HL-60 (cell line): Measurements from ENCODE around the gene TBC1D5.
A peak's percentile ranks its signal among the peaks of the same experiment; 100 is the strongest.

Source experiments
- DNase-seq, 2 experiments: peaks; one replicate each; pipeline ENCODE4 v3.0.0-alpha.2; 2010 to 2020; ENCODE audit warnings: low read depth in 1 of 2, low spot score in 1 of 2
- H3K27ac ChIP-seq: fragments of 250-450 bp; sonication (Bioruptor Pico); replicated peaks from 2 replicates; pipeline ENCODE4 v1.5.1; 2020; ENCODE audit warnings: mild to moderate bottlenecking, moderate library complexity
- H3K27me3 ChIP-seq: fragments of 250-450 bp; sonication (Bioruptor Pico); 2 replicates; pipeline ENCODE4 v1.5.1; 2021; ENCODE audit warnings: mild to moderate bottlenecking, moderate library complexity; ENCODE audit not compliant: insufficient read depth, poor library complexity, severe bottlenecking
- H3K4me3 ChIP-seq: replicated peaks from 2 replicates; pipeline ENCODE4 v1.5.1; 2011; ENCODE audit warnings: mild to moderate bottlenecking, control low read depth, low read length; ENCODE audit not compliant: insufficient read depth
- CTCF ChIP-seq: IDR thresholded peaks from one replicate; pipeline ENCODE4 v1.5.1; 2011; ENCODE audit warnings: low read length, control low read depth, inconsistent platforms; ENCODE audit not compliant: insufficient read depth
- GABPA ChIP-seq: IDR thresholded peaks from 2 replicates; pipeline ENCODE4 v1.6.1; 2012; ENCODE audit warnings: low read depth
- POLR2AphosphoS5 ChIP-seq: IDR thresholded peaks from 2 replicates; pipeline ENCODE4 v1.6.1; 2012; ENCODE audit warnings: low read depth
- REST ChIP-seq: IDR thresholded peaks from 2 replicates; pipeline ENCODE4 v1.6.1; 2012; ENCODE audit warnings: low read depth; ENCODE audit not compliant: insufficient replicate concordance
- SPI1 ChIP-seq: IDR thresholded peaks from 2 replicates; pipeline ENCODE4 v1.6.1; 2012; ENCODE audit warnings: low read depth, mild to moderate bottlenecking, borderline replicate concordance

Gene TBC1D5

GRCh38 chr3:17583530-17583929 is 158.9 kb downstream of the TBC1D5 start:
- Histone ChIP-seq H3K27ac (no peak overlapping the region), H3K4me3 (no peak overlapping the region), H3K27me3 (no peaks in the 10 kb centered on the region)
- peak; percentile 4 to 71 for DNase-seq
- TF ChIP-seq REST (no peak), CTCF (no peak), POLR2AphosphoS5 (no peak), GABPA (no peak), SPI1 (no peak)

GRCh38 chr3:17581421-17582080 is 160.9 kb downstream of the TBC1D5 start:
- Histone ChIP-seq H3K27ac (0 out of 2 replicates have a peak overlapping the region, but pooled peaks have one; percentile 37), H3K27me3 (no peaks in the 10 kb centered on the region), H3K4me3 (no peak overlapping the region)
- TF ChIP-seq GABPA (no peak), SPI1 (no peak), REST (no peak), CTCF (no peak), POLR2AphosphoS5 (no peak)
- DNase-seq: no peak

GRCh38 chr3:17580901-17581300 is 161.5 kb downstream of the TBC1D5 start:
- peak; percentile 20 to 43 for DNase-seq
- TF ChIP-seq REST (no peak), CTCF (no peak), GABPA (no peak), POLR2AphosphoS5 (no peak), SPI1 (no peak)
- Histone ChIP-seq H3K4me3 (no peak overlapping the region), H3K27ac (peak overlapping the region; percentile 37), H3K27me3 (no peaks in the 10 kb centered on the region)
